Posterior cingulate gyrus (tissue), 11 donors: ENCODE data around the gene HECTD2.
"Not testable (repeated sequence)": the region's sequence is repeated elsewhere in the genome, so short reads cannot be mapped to it uniquely, and the experiment has no call there.

Experiments
- DNase-seq, 10 donors: peaks; one replicate each; pipeline versions ENCODE4 v3.0.0 to v3.0.0-alpha.2; 2020 to 2021; ENCODE audit warnings: mixed read lengths in 3 of 10
- intact Hi-C: fragments of 100-400 bp; cut with DNase I; formaldehyde crosslinking; loops from one replicate; pipeline ENCODE4 v1.15.1; 2023

The HECTD2 gene

GRCh38 chr10:91560827-91561226 lies 150.7 kb downstream of the HECTD2 start:
- DNase-seq, intact Hi-C loops: not testable (repeated sequence)

- no peak for DNase-seq
- intact Hi-C loops, result no loop called here
Measured at GRCh38 chr10:91562839-91563581, 152.9 kb downstream of the HECTD2 start.

- no peak for DNase-seq
- intact Hi-C loops, result no loop called here
Measured at GRCh38 chr10:91564026-91564425, 153.9 kb downstream of the HECTD2 start.
